Suprapubic skin (tissue), 4 donors: Measurements from ENCODE around the gene SESN2. TPM values are rescaled to one million over a fixed set of nuclear protein-coding genes. Genes with fewer than 3 reads are reported as not detected.

Experiments
- DNase-seq, 2 donors: peaks; one replicate each; pipeline ENCODE4 v3.0.0-alpha.2; 2019; ENCODE audit warnings: low spot score in 2 of 2
- H3K27ac ChIP-seq: fragments of 200-600 bp; sonication (generic); one replicate; pipeline ENCODE4 v1.5.1; 2019
- H3K27me3 ChIP-seq: fragments of 200-600 bp; sonication (generic); one replicate; pipeline ENCODE4 v1.5.1; 2019
- H3K36me3 ChIP-seq: fragments of 200-600 bp; sonication (generic); one replicate; pipeline ENCODE4 v1.5.1; 2019
- H3K4me1 ChIP-seq: fragments of 200-600 bp; sonication (generic); one replicate; pipeline ENCODE4 v1.5.1; 2019
- H3K4me3 ChIP-seq: fragments of 200-600 bp; sonication (generic); one replicate; pipeline ENCODE4 v1.5.1; 2019; ENCODE audit warnings: mild to moderate bottlenecking
- H3K9me3 ChIP-seq: fragments of 200-600 bp; sonication (generic); one replicate; pipeline ENCODE4 v1.5.1; 2019
- CTCF ChIP-seq, 2 donors: fragments of 200-600 bp in 1 of 2; fragments of 450-650 bp in 1 of 2; sonication (generic) in 1 of 2; IDR thresholded peaks; one replicate each; pipeline ENCODE4 v1.5.1; 2016 to 2019; ENCODE audit warnings: antibody characterized with exemption in 2 of 2, mild to moderate bottlenecking in 1 of 2, moderate library complexity in 1 of 2
- EP300 ChIP-seq: sonication (generic); formaldehyde crosslinking; IDR thresholded peaks from one replicate; pipeline ENCODE4 v1.6.1; 2017; ENCODE audit warnings: antibody characterized with exemption
- POLR2A ChIP-seq, 2 donors: fragments of 450-650 bp; IDR thresholded peaks; one replicate each; pipeline ENCODE4 v1.6.1; 2017; ENCODE audit warnings: antibody characterized with exemption in 2 of 2, mild to moderate bottlenecking in 2 of 2, moderate library complexity in 2 of 2
- POLR2AphosphoS5 ChIP-seq, 3 donors: sonication (generic); formaldehyde crosslinking; IDR thresholded peaks; one replicate each; pipeline ENCODE4 v1.6.1; 2017; ENCODE audit warnings: antibody characterized with exemption in 3 of 3
- WGBS: methylation state at CpG from one replicate; pipeline ENCODE4 v1.1.5; 2018; 5-methylcytosine and 5-hydroxymethylcytosine counted together
- total RNA-seq, 4 donors: library from RNA; depleted of rRNA; stranded (reverse); fragments of >200 nt; gene quantifications; one replicate each; pipeline ENCODE4 v1.1.0, GENCODE V29; 2016

Gene SESN2
- total RNA-seq, 4 donors from 2014 or later: 7.4 to 12.1 (median 7.5) TPM

GRCh38 chr1:28232558-28233263 is 26.6 kb upstream of the SESN2 start, which contains the start of gene DNAJC8:
DNAJC8 (minus strand) TSS chr1:28233029; CDS start chr1:28232998, 31 bp downstream.
- Histone ChIP-seq H3K4me1 (peaks cover 49% of the 10 kb centered on the region), H3K27me3 (no peaks in the 10 kb centered on the region), H3K36me3 (peaks cover 20% of the 10 kb centered on the region), H3K4me3 (peak within 1 kb of the TSS; percentile 87), H3K27ac (peak within 1 kb of the TSS; percentile 88), H3K9me3 (no peaks in the 10 kb centered on the region)
- TF ChIP-seq CTCF (IDR thresholded peaks at IDR 0.05): no peak
- TF ChIP-seq POLR2AphosphoS5 (IDR thresholded peaks at IDR 0.05): peak; percentile 37 to 75 (median 57)
- TF ChIP-seq POLR2A (IDR thresholded peaks at IDR 0.05): peak; percentile 54 to 82
- WGBS: under 1% methylated on average over 18 of the region's 40 CpGs
- DNase-seq: peak; percentile 99

- peak overlapping the region; percentile 87 for H3K4me3 ChIP-seq
Observed at GRCh38 chr1:28233264-28233606, 26.1 kb upstream of the SESN2 start.

GRCh38 chr1:28235755-28236655 is 23.3 kb upstream of the SESN2 start, which contains the start of gene ATP5IF1:
ATP5IF1 (plus strand) TSS chr1:28236124; CDS start chr1:28236184, 60 bp downstream.
- no peaks in the 10 kb centered on the region for H3K36me3 ChIP-seq
- H3K27me3 ChIP-seq: no peaks in the 10 kb centered on the region
- no peaks in the 10 kb centered on the region for H3K9me3 ChIP-seq
- TF ChIP-seq CTCF (IDR thresholded peaks at IDR 0.05): no peak
- peak; percentile 39 to 79 for TF ChIP-seq POLR2A (IDR thresholded peaks at IDR 0.05)
- peak; percentile 50 to 98 (median 92) for TF ChIP-seq POLR2AphosphoS5 (IDR thresholded peaks at IDR 0.05)
- no peak for TF ChIP-seq EP300
- H3K4me3 ChIP-seq: peak within 1 kb of the TSS; percentile 89
- H3K27ac ChIP-seq: peak within 1 kb of the TSS; percentile 86
- under 1% methylated on average over 43 of the region's 60 CpGs for WGBS
- peak; percentile 98 to 99 for DNase-seq
- peaks cover 47% of the 10 kb centered on the region for H3K4me1 ChIP-seq

More at GRCh38 chr1:28233264-28233606, 26.1 kb upstream of the SESN2 start:
- TF ChIP-seq POLR2A (IDR thresholded peaks at IDR 0.05) (no peak), POLR2AphosphoS5 (IDR thresholded peaks at IDR 0.05) (no peak), EP300 (no peak), CTCF (IDR thresholded peaks at IDR 0.05) (no peak)
- Histone ChIP-seq H3K27ac (no peak overlapping the region), H3K9me3 (no peaks in the 10 kb centered on the region), H3K4me1 (peaks cover 54% of the 10 kb centered on the region), H3K36me3 (peaks cover 15% of the 10 kb centered on the region), H3K27me3 (no peaks in the 10 kb centered on the region)
- DNase-seq: no peak
- WGBS: 59% methylated on average over 14 of the region's 14 CpGs

- TF ChIP-seq POLR2A (IDR thresholded peaks at IDR 0.05): no peak
- TF ChIP-seq CTCF (IDR thresholded peaks at IDR 0.05): no peak
- TF ChIP-seq POLR2AphosphoS5 (IDR thresholded peaks at IDR 0.05): no peak
- TF ChIP-seq EP300: no peak
- H3K4me3 ChIP-seq: peak overlapping the region; percentile 89
- H3K9me3 ChIP-seq: no peaks in the 10 kb centered on the region
- no peak for DNase-seq
- WGBS: 11% methylated on average over 20 of the region's 20 CpGs
- no peaks in the 10 kb centered on the region for H3K36me3 ChIP-seq
- peak overlapping the region; percentile 86 for H3K27ac ChIP-seq
- H3K27me3 ChIP-seq: no peaks in the 10 kb centered on the region
- H3K4me1 ChIP-seq: peaks cover 40% of the 10 kb centered on the region
Observed at GRCh38 chr1:28236656-28237322, 22.5 kb upstream of the SESN2 start.
